ENCODE data around the gene MED13.

The MED13 gene

DNA sequence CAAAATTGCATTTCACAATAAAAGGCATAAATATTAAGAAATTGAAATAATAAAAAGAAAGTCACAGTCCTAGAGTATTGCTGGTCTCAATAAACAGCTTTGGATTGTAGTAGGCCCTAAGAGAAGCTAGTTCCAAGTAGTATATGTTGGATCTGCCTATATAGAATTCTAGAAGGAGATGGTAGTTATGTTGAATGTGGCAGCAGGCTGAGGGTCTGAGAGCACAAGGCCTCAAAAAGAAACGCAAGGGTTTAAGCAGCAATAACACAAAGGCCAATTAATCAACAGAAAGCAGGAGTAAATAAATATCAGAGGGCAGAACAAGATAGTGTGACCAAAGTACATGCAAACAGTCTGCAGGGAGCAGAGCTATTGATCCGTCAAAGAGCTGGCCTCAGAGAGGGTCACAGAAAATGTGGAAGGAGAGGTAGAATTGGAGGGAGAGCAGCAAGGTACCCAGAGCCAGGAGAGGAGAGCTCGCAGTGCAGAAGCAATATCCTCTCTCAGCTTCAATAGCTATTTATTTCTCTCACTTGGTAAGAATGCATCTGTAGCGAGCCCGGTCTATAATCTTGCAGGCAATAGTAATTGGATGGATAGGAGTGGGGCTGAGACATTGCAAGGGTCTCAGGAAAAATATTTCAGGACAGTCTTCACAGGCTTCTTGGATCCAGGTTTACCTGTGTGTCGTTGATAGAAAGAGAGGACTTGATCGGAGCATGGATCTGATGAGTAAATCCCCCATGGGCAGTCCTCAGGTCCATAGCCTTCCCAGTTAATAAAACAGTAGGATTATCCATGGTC, 25.1 kb upstream of the MED13 start:
- Histone ChIP-seq H4K20me1 (ENCODE audit: insufficient read depth) (no peaks in the 10 kb centered on the region), H3K9ac (no peak overlapping the region), H3K27ac (no peak overlapping the region), H3K4me1 (ENCODE audit: low read depth, poor library complexity, severe bottlenecking) (no peaks in the 10 kb centered on the region), H3K4me2 (no peak overlapping the region), H3K79me2 (ENCODE audit: insufficient read depth, low read depth) (no peaks in the 10 kb centered on the region), H3K36me3 (ENCODE audit: insufficient read depth) (no peaks in the 10 kb centered on the region), H3K4me3 (IDR thresholded peaks at IDR 0.05; ENCODE audit: insufficient read depth, low read depth, low read length) (no peak overlapping the region), H2AFZ (ENCODE audit: low read depth) (no peak overlapping the region), H3K27me3 (ENCODE audit: insufficient read depth, low read depth) (no peaks in the 10 kb centered on the region)
- TF ChIP-seq, protein P1, sequence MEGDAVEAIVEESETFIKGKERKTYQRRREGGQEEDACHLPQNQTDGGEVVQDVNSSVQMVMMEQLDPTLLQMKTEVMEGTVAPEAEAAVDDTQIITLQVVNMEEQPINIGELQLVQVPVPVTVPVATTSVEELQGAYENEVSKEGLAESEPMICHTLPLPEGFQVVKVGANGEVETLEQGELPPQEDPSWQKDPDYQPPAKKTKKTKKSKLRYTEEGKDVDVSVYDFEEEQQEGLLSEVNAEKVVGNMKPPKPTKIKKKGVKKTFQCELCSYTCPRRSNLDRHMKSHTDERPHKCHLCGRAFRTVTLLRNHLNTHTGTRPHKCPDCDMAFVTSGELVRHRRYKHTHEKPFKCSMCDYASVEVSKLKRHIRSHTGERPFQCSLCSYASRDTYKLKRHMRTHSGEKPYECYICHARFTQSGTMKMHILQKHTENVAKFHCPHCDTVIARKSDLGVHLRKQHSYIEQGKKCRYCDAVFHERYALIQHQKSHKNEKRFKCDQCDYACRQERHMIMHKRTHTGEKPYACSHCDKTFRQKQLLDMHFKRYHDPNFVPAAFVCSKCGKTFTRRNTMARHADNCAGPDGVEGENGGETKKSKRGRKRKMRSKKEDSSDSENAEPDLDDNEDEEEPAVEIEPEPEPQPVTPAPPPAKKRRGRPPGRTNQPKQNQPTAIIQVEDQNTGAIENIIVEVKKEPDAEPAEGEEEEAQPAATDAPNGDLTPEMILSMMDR (conservative IDR thresholded peaks at IDR 0.05; ENCODE audit: low read depth, low read length) = no peak

GRCh38 chr17:62089334-62089733, 24.3 kb upstream of the MED13 start:
- Histone ChIP-seq H3K4me1 (ENCODE audit: low read depth, poor library complexity, severe bottlenecking) (no peaks in the 10 kb centered on the region), H2AFZ (ENCODE audit: low read depth) (no peak overlapping the region)
- TF ChIP-seq, protein P1 (conservative IDR thresholded peaks at IDR 0.05; ENCODE audit: low read depth, low read length) = no peak

GRCh38 chr17:62086737-62087136, 21.7 kb upstream of the MED13 start:
- no peak overlapping the region for H3K27ac ChIP-seq

More at GRCh38 chr17:62089334-62089733, 24.3 kb upstream of the MED13 start:
- no peaks in the 10 kb centered on the region for H4K20me1 ChIP-seq (ENCODE audit: insufficient read depth)
- no peak overlapping the region for H3K4me3 ChIP-seq (IDR thresholded peaks at IDR 0.05; ENCODE audit: insufficient read depth, low read depth, low read length)
- H3K9ac ChIP-seq = no peak overlapping the region
- H3K4me2 ChIP-seq = no peak overlapping the region
- no peaks in the 10 kb centered on the region for H3K27me3 ChIP-seq (ENCODE audit: insufficient read depth, low read depth)
- H3K27ac ChIP-seq = no peak overlapping the region
- H3K79me2 ChIP-seq (ENCODE audit: insufficient read depth, low read depth) = no peaks in the 10 kb centered on the region
- no peaks in the 10 kb centered on the region for H3K36me3 ChIP-seq (ENCODE audit: insufficient read depth)

GRCh38 chr17:62085511-62086408, 20.7 kb upstream of the MED13 start:
- TF ChIP-seq, protein P1 (conservative IDR thresholded peaks at IDR 0.05; ENCODE audit: low read depth, low read length) = no peak
- H3K79me2 ChIP-seq (ENCODE audit: insufficient read depth, low read depth) = no peaks in the 10 kb centered on the region
- no peak overlapping the region for H3K4me2 ChIP-seq
- no peak overlapping the region for H2AFZ ChIP-seq (ENCODE audit: low read depth)
- H3K9ac ChIP-seq = no peak overlapping the region
- H3K4me1 ChIP-seq (ENCODE audit: low read depth, poor library complexity, severe bottlenecking) = no peaks in the 10 kb centered on the region
- H3K36me3 ChIP-seq (ENCODE audit: insufficient read depth) = no peaks in the 10 kb centered on the region
- no peaks in the 10 kb centered on the region for H4K20me1 ChIP-seq (ENCODE audit: insufficient read depth)
- no peak overlapping the region for H3K4me3 ChIP-seq (IDR thresholded peaks at IDR 0.05; ENCODE audit: insufficient read depth, low read depth, low read length)
- no peak overlapping the region for H3K27ac ChIP-seq
- H3K27me3 ChIP-seq (ENCODE audit: insufficient read depth, low read depth) = no peaks in the 10 kb centered on the region

More at GRCh38 chr17:62086737-62087136, 21.7 kb upstream of the MED13 start:
- Histone ChIP-seq H2AFZ (ENCODE audit: low read depth) (no peak overlapping the region), H3K27me3 (ENCODE audit: insufficient read depth, low read depth) (no peaks in the 10 kb centered on the region), H3K4me1 (ENCODE audit: low read depth, poor library complexity, severe bottlenecking) (no peaks in the 10 kb centered on the region), H3K4me3 (IDR thresholded peaks at IDR 0.05; ENCODE audit: insufficient read depth, low read depth, low read length) (no peak overlapping the region), H3K4me2 (no peak overlapping the region), H4K20me1 (ENCODE audit: insufficient read depth) (no peaks in the 10 kb centered on the region), H3K79me2 (ENCODE audit: insufficient read depth, low read depth) (no peaks in the 10 kb centered on the region), H3K36me3 (ENCODE audit: insufficient read depth) (no peaks in the 10 kb centered on the region), H3K9ac (no peak overlapping the region)
- TF ChIP-seq, protein P1 (conservative IDR thresholded peaks at IDR 0.05; ENCODE audit: low read depth, low read length) = no peak

Measured in KMS-11 (cell line).